IPS-20b (cell line): ENCODE measurements around the gene SUDS3.

Source experiments
- H3K27ac ChIP-seq: one replicate; pipeline ENCODE4 v1.5.1; 2013; ENCODE audit warnings: low read length
- H3K27me3 ChIP-seq: 2 replicates; pipeline ENCODE4 v1.6.1; 2013; ENCODE audit warnings: mild to moderate bottlenecking, low read length, inconsistent platforms; ENCODE audit not compliant: insufficient read depth
- H3K36me3 ChIP-seq: 2 replicates; pipeline ENCODE4 v1.6.1; 2013; ENCODE audit warnings: low read depth, mild to moderate bottlenecking, inconsistent platforms, low read length, moderate library complexity; ENCODE audit not compliant: insufficient read depth
- H3K4me1 ChIP-seq: 2 replicates; pipeline ENCODE4 v1.6.1; 2013; ENCODE audit warnings: mild to moderate bottlenecking, control low read depth, inconsistent platforms, low read length, moderate library complexity; ENCODE audit not compliant: insufficient read depth
- H3K4me3 ChIP-seq: 2 replicates; pipeline ENCODE4 v1.5.1; 2013; ENCODE audit warnings: mild to moderate bottlenecking, low read length, inconsistent platforms
- H3K9ac ChIP-seq: 2 replicates; pipeline ENCODE4 v1.6.1; 2013; ENCODE audit warnings: low read depth, mild to moderate bottlenecking, inconsistent platforms, low read length, moderate library complexity
- H3K9me3 ChIP-seq: 2 replicates; pipeline ENCODE4 v1.6.1; 2013; ENCODE audit warnings: mild to moderate bottlenecking, low read depth, low read length, inconsistent platforms; ENCODE audit not compliant: insufficient read depth

The SUDS3 gene

DNA sequence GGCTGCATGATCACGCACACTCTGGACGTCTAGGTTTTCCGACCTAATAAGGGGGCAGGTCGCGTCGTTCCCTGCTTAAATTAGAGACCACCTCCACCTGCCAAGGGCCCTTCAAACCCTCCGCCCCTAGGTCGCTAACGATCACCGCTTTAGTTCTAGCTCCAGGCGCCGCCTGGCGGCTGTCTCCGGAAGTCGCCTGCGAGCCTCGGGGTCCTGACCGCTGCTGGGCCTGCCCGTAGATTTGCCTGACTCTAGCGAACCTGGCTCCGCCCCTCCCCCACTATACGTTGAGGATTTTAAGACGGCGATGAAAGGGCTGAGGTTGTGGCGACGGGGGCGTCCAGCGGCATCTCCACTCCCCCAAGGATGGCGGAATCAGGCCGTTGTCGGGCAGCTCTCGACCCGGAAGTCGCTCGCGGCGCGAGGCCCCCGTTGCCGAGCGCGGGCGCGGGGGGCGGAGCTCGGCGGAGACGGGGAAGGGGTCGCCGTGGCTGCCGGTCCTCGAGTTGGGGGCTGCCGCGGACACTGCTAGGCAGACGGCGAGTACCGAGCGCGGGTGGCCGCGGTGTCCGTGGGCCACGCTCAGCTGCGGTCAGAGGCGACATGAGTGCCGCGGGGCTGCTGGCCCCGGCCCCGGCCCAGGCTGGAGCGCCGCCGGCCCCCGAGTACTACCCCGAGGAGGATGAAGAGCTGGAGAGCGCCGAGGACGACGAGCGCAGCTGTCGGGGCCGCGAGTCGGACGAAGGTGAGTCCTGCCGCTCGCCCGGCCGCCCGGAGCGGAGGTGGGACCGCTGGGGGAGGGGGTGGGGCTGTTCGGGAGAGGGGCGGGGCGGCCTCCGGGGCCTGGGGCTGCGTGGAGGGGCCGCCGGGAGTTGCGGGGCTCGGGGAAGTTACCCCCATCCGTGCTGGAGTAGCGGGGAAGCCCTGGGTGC is at the start of gene SUDS3:
Gene SUDS3 (plus strand): TSS at position 467 of the 932 bp plus-strand sequence. CDS start 137 bp downstream, at position 604.
- Histone ChIP-seq H3K27me3 (peaks cover 8% of the 10 kb centered on the region), H3K36me3 (peaks cover 21% of the 10 kb centered on the region), H3K4me1 (peaks cover 18% of the 10 kb centered on the region), H3K9me3 (no peaks in the 10 kb centered on the region), H3K9ac (peak within 1 kb of the TSS; percentile 88), H3K27ac (peak within 1 kb of the TSS; percentile 85), H3K4me3 (peak within 1 kb of the TSS; percentile 94)

DNA sequence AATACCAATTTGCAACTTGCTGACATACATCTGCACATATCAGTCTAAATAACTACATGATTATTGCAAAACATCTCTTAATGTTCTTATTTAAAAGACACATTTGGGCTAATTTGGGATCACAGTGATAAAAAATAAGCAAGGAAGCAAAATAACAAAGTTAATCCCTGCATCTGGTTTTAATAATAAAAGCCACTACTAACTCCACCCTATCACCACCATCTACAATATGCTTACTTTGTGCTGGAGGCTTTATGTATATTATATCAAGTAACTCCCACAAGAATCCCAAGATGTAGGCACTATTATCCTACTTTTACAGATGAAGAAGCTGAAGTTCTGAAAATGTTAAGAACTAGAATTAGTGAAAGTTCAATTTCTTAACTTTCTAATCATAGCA is 49.4 kb upstream of the SUDS3 start:
- Histone ChIP-seq H3K27me3 (no peaks in the 10 kb centered on the region), H3K9me3 (no peaks in the 10 kb centered on the region), H3K4me3 (no peak overlapping the region), H3K9ac (no peak overlapping the region), H3K4me1 (no peaks in the 10 kb centered on the region), H3K27ac (no peak overlapping the region), H3K36me3 (no peaks in the 10 kb centered on the region)

DNA sequence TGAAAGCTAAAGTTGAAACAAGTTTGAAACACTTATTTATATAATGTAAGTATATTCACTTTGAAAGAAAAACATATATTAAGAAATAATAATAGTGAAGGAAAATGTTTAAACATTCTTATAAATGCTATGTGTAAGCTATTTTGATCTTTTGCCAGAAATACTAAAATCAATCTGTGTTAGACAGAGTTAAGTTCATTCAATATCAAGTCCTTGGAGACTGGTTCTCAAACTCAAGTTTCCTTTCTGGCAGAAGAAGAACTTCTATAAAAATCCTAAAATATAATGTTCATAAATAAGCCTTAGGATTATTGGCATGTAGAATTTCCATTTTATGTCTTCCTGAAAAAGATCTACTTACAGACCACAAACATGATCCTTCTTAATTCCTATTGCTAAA is 49.0 kb upstream of the SUDS3 start:
- Histone ChIP-seq H3K4me3 (no peak overlapping the region), H3K27ac (no peak overlapping the region), H3K9ac (no peak overlapping the region), H3K9me3 (no peaks in the 10 kb centered on the region), H3K36me3 (no peaks in the 10 kb centered on the region), H3K27me3 (no peaks in the 10 kb centered on the region), H3K4me1 (no peaks in the 10 kb centered on the region)

DNA sequence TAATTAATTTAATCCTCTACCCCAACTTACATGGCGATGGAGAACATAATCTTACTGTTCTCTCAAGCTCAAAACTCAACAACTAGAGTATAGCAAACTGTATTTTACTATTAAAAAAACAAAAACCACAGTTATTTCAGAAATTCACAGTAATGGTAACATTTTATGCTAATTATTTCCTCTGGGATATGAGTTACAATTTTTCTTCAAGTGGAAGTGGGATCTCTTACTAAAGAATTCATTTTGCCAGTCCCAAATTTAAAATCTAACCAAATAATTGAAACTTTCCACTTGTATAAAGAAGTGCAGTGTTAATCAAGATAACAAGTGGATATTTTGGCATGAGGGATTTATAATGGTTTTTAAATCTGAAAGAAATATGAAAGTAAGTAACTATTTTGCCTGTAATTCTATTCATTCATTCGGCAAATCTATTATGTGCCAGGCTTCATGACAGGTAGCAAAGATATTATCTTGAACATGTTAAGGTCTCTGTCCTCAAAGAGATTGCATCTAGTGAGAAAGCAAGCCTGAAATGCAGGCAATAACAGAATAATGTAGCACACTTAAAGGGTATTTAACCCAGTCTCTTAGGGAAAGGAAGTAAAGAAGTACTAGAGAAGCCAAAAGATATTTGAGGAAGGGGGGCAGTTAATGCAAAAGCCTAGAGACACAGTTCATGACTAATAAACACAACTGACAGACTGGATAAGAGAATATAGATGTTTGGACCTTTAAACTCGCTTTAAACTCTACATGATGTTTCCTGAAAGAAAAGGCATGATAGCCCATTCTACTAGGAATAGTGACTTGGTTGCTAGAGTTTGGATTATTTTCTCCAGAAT is 47.6 kb upstream of the SUDS3 start:
- Histone ChIP-seq H3K27me3 (no peaks in the 10 kb centered on the region), H3K27ac (no peak overlapping the region), H3K4me3 (no peak overlapping the region), H3K9me3 (no peaks in the 10 kb centered on the region), H3K9ac (no peak overlapping the region), H3K4me1 (no peaks in the 10 kb centered on the region), H3K36me3 (no peaks in the 10 kb centered on the region)

DNA sequence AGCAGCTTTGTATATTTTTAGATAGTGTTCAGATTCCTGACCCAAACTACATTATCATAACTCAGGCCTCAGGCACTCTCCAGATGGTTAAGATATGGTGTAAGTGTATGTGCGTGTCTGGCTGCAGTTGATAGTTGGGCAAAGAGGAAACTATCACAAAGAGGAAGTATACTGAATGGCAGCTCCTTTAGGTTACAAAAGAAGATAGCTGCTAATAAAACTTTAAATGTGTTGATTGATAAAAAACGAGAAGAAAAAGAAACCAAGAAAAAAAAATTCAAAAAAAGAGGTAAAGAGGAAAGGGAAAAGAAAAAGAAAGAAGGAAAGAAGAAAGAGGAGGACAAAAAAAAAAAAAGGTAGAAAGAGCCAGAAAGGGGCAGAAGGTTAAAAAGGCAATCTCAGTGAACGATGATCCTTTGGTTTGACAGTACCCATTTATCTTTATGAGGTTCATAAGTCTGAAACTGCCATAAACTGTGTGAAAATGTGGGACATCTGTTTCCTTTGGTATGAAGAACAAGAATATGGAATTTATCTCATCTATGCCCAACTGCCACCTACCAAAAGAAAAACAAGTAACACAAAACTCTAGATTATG is 45.8 kb upstream of the SUDS3 start:
- Histone ChIP-seq H3K4me1 (no peaks in the 10 kb centered on the region), H3K9ac (no peak overlapping the region), H3K36me3 (no peaks in the 10 kb centered on the region), H3K27ac (no peak overlapping the region), H3K27me3 (no peaks in the 10 kb centered on the region), H3K4me3 (no peak overlapping the region), H3K9me3 (no peaks in the 10 kb centered on the region)

DNA sequence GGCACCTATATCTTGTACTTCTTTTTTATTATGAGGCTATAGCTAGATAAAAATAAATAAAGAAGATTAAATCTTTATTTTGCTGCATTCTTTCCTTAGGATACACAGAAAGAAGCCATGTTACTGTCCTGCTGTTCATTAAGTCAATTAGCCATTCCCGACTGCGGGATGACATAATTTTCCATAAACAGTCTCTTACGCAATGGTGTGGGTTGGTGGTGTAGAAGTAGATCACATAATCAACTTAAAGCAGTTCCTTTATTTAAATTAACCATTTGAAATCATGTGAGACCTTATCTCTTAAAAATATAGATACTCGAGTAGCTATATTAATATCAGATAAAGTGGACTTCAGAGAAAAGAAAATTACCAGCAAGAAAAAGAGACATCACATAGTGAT is 43.8 kb upstream of the SUDS3 start:
- H3K27ac ChIP-seq, result no peak overlapping the region
- H3K9me3 ChIP-seq, result no peaks in the 10 kb centered on the region
- H3K27me3 ChIP-seq, result no peaks in the 10 kb centered on the region
- no peak overlapping the region for H3K4me3 ChIP-seq
- H3K4me1 ChIP-seq, result no peaks in the 10 kb centered on the region
- H3K9ac ChIP-seq, result no peak overlapping the region
- no peaks in the 10 kb centered on the region for H3K36me3 ChIP-seq

GRCh38 chr12:118334241-118334640 is 42.1 kb upstream of the SUDS3 start:
- H3K9me3 ChIP-seq, result no peaks in the 10 kb centered on the region
- H3K4me3 ChIP-seq, result no peak overlapping the region
- H3K36me3 ChIP-seq, result no peaks in the 10 kb centered on the region
- H3K27ac ChIP-seq, result no peak overlapping the region
- no peaks in the 10 kb centered on the region for H3K4me1 ChIP-seq
- H3K27me3 ChIP-seq, result no peaks in the 10 kb centered on the region
- no peak overlapping the region for H3K9ac ChIP-seq

DNA sequence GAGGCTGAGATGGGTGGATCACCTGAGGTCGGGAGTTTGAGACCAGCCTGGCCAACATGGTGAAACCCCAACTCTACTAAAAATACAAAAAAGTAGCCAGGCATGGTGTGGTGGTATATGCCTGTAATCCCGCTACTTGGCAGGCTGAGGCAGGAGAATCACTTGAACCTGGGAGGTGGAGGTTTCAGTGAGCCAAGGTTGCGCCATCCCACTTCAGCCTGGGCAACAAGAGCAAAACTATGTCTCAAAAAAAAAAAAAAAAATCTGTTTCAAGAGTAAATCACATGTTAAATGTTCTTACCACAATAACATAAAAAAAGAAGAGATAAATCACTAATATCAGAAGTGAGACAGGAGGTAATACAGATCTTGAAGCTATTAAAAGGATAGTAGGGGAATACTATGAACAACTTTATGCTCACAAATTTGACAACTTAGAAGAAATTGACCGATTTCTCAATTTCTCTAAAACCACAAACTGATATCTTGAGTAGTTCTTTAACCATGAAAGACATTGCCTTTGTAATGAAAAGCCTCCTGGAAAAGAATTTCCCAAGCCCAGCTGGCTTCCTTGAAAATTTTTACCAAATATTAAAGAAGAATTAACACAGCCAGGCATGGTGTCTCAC is 41.3 kb upstream of the SUDS3 start:
- Histone ChIP-seq H3K27me3 (no peaks in the 10 kb centered on the region), H3K36me3 (no peaks in the 10 kb centered on the region), H3K9me3 (no peaks in the 10 kb centered on the region), H3K4me1 (no peaks in the 10 kb centered on the region), H3K9ac (no peak overlapping the region), H3K4me3 (no peak overlapping the region), H3K27ac (no peak overlapping the region)

DNA sequence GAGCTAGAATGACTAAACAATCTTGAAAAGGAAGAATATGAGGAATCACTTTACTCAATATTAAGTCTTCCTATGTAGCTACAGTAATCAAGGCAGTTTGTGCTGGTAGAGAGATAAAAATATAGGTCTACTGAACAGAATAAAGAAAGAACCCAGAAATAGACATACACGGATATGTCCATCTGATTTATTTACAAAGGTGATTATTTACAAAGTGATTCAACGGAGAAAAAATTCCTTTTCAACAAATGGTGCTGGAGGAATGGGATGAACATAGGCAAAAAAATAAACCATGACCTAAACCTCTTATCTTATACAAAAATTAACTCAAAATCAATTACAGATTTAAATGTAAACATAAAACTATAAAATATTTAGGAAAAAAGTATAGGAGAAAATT is 40.2 kb upstream of the SUDS3 start:
- Histone ChIP-seq H3K36me3 (no peaks in the 10 kb centered on the region), H3K9me3 (no peaks in the 10 kb centered on the region), H3K27ac (no peak overlapping the region), H3K4me1 (no peaks in the 10 kb centered on the region), H3K27me3 (no peaks in the 10 kb centered on the region), H3K9ac (no peak overlapping the region), H3K4me3 (no peak overlapping the region)

GRCh38 chr12:118337194-118337838 is 39.0 kb upstream of the SUDS3 start:
- Histone ChIP-seq H3K9me3 (no peaks in the 10 kb centered on the region), H3K27ac (no peak overlapping the region), H3K27me3 (no peaks in the 10 kb centered on the region), H3K36me3 (no peaks in the 10 kb centered on the region), H3K4me1 (no peaks in the 10 kb centered on the region), H3K4me3 (no peak overlapping the region), H3K9ac (no peak overlapping the region)

- no peak overlapping the region for H3K4me3 ChIP-seq
- no peak overlapping the region for H3K27ac ChIP-seq
- no peaks in the 10 kb centered on the region for H3K27me3 ChIP-seq
- H3K9me3 ChIP-seq, result no peaks in the 10 kb centered on the region
- H3K9ac ChIP-seq, result no peak overlapping the region
- H3K4me1 ChIP-seq, result peaks cover 11% of the 10 kb centered on the region; the same call in 1 of the 2 replicates
- H3K36me3 ChIP-seq, result no peaks in the 10 kb centered on the region
These were observed 34.3 kb upstream of the SUDS3 start for GRCh38 chr12:118342090-118342489.
